WTC11 (cell line): ENCODE measurements around the gene CYB561D2. TPM values are rescaled to one million over a fixed set of nuclear protein-coding genes. Genes with fewer than 3 reads are reported as not detected.
A peak's percentile ranks its signal among the peaks of the same experiment; 100 is the strongest.

ENCODE experiments used
- ATAC-seq: fragments of 200-7000 bp; cut with Tn5 transposase; 2 replicates; pipeline ENCODE4 v1.10.0; 2021; ENCODE audit warnings: mild to moderate bottlenecking, moderate library complexity
- CTCF ChIA-PET: fragments of 300-600 bp; sonication (Branson Sonifier 250); formaldehyde crosslinking; loops from one replicate; lab custom pipeline; 2021; ENCODE audit warnings: antibody characterized with exemption; lab: Charles Lee
- POLR2A ChIA-PET: fragments of 350-600 bp; sonication (Branson Sonifier 250); formaldehyde crosslinking; loops from one replicate; lab custom pipeline; 2021; ENCODE audit warnings: antibody characterized with exemption; lab: Charles Lee
- DNase-seq: peaks from one replicate; pipeline ENCODE4 v3.0.0; 2021; ENCODE audit warnings: low spot score
- H3K27ac Mint-ChIP-seq: 2 replicates; pipeline ENCODE4 v1.8.0; 2021; ENCODE audit warnings: mixed read lengths
- H3K27me3 Mint-ChIP-seq: 2 replicates; pipeline ENCODE4 v1.8.0; 2021; ENCODE audit warnings: low read depth, mild to moderate bottlenecking, moderate library complexity, mixed read lengths
- H3K36me3 Mint-ChIP-seq: 2 replicates; pipeline ENCODE4 v1.8.0; 2021; ENCODE audit warnings: mixed read lengths
- H3K4me1 Mint-ChIP-seq: 2 replicates; pipeline ENCODE4 v1.8.0; 2022; ENCODE audit warnings: mixed read lengths
- H3K4me3 Mint-ChIP-seq: 2 replicates; pipeline ENCODE4 v1.8.0; 2021; ENCODE audit warnings: mild to moderate bottlenecking, moderate library complexity, mixed read lengths
- H3K9me3 Mint-ChIP-seq: 2 replicates; pipeline ENCODE4 v1.8.0; 2021; ENCODE audit warnings: mixed read lengths
- ELF4 ChIP-seq: sonication (generic); formaldehyde crosslinking; IDR thresholded peaks from 2 replicates; pipeline ENCODE4 v1.8.1; 2022; ENCODE audit warnings: low read depth, mild to moderate bottlenecking, moderate library complexity, missing genetic modification reagents
- FOXK1 ChIP-seq: sonication (generic); formaldehyde crosslinking; IDR thresholded peaks from 2 replicates; pipeline ENCODE4 v1.8.0; 2022; ENCODE audit warnings: mild to moderate bottlenecking, moderate library complexity, missing genetic modification reagents
- GABPB1 ChIP-seq: sonication (generic); formaldehyde crosslinking; IDR thresholded peaks from 2 replicates; pipeline ENCODE4 v1.8.1; 2023; ENCODE audit warnings: mild to moderate bottlenecking, missing genetic modification reagents
- GRHL2 ChIP-seq: fragments of 250-450 bp; sonication (Bioruptor Pico); IDR thresholded peaks from 2 replicates; pipeline ENCODE4 v1.8.0; 2022; ENCODE audit warnings: mild to moderate bottlenecking, moderate library complexity; ENCODE audit not compliant: insufficient replicate concordance, severe bottlenecking
- HMGA2 ChIP-seq: fragments of 250-450 bp; sonication (Bioruptor Pico); IDR thresholded peaks from 2 replicates; pipeline ENCODE4 v1.4.0; 2021; ENCODE audit warnings: mild to moderate bottlenecking, moderate library complexity
- JAZF1 ChIP-seq: fragments of 250-450 bp; sonication (Bioruptor Pico); IDR thresholded peaks from 2 replicates; pipeline ENCODE4 v1.9.0; 2021; ENCODE audit warnings: moderate library complexity, mild to moderate bottlenecking, inconsistent platforms
- JUN ChIP-seq: sonication (generic); formaldehyde crosslinking; IDR thresholded peaks from 2 replicates; pipeline ENCODE4 v1.8.0; 2023; ENCODE audit warnings: mild to moderate bottlenecking, missing genetic modification reagents
- NFATC4 ChIP-seq: fragments of 250-450 bp; sonication (Bioruptor Pico); IDR thresholded peaks from 2 replicates; pipeline ENCODE4 v1.9.0; 2021; ENCODE audit warnings: mild to moderate bottlenecking
- NFE2L1 ChIP-seq: sonication (generic); formaldehyde crosslinking; IDR thresholded peaks from 2 replicates; pipeline ENCODE4 v1.8.1; 2023; ENCODE audit warnings: missing genetic modification reagents
- NR3C1 ChIP-seq: sonication (generic); formaldehyde crosslinking; conservative IDR thresholded peaks from 2 replicates; pipeline ENCODE4 v1.8.1; 2023; ENCODE audit warnings: low read depth, mild to moderate bottlenecking, missing genetic modification reagents
- RORB ChIP-seq: fragments of 250-450 bp; sonication (Bioruptor Pico); IDR thresholded peaks from 2 replicates; pipeline ENCODE4 v1.9.0; 2021; ENCODE audit warnings: mild to moderate bottlenecking
- TCF7 ChIP-seq: sonication (generic); formaldehyde crosslinking; IDR thresholded peaks from 2 replicates; pipeline ENCODE4 v1.8.0; 2022; ENCODE audit warnings: mild to moderate bottlenecking, low read depth, missing genetic modification reagents, moderate library complexity
- TEAD1 ChIP-seq: sonication (generic); formaldehyde crosslinking; IDR thresholded peaks from 2 replicates; pipeline ENCODE4 v1.8.0; 2022; ENCODE audit warnings: mild to moderate bottlenecking, missing genetic modification reagents
- ZBTB43 ChIP-seq: sonication (generic); formaldehyde crosslinking; IDR thresholded peaks from 2 replicates; pipeline ENCODE4 v1.8.1; 2023; ENCODE audit warnings: mild to moderate bottlenecking, missing genetic modification reagents
- ZMAT4 ChIP-seq: fragments of 250-450 bp; sonication (Bioruptor Pico); IDR thresholded peaks from 2 replicates; pipeline ENCODE4 v1.9.0; 2021; ENCODE audit warnings: mild to moderate bottlenecking
- ZNF263 ChIP-seq: sonication (generic); formaldehyde crosslinking; IDR thresholded peaks from 2 replicates; pipeline ENCODE4 v1.8.1; 2022; ENCODE audit warnings: low read depth, mild to moderate bottlenecking, moderate library complexity, missing genetic modification reagents
- ZNF423 ChIP-seq: fragments of 250-450 bp; sonication (Bioruptor Pico); IDR thresholded peaks from 2 replicates; pipeline ENCODE4 v2.1.2; 2022; ENCODE audit warnings: mild to moderate bottlenecking, moderate library complexity
- total RNA-seq: library from RNA; stranded (reverse); gene quantifications from 3 replicates; pipeline ENCODE4 v1.2.3, GENCODE V29; 2021
- TF ChIP-seq, protein P1 (sequence below): sonication (generic); formaldehyde crosslinking; IDR thresholded peaks from 2 replicates; pipeline ENCODE4 v1.8.0; 2023; ENCODE audit warnings: missing genetic modification reagents
- TF ChIP-seq, protein P2 (sequence below): sonication (generic); formaldehyde crosslinking; IDR thresholded peaks from 2 replicates; pipeline ENCODE4 v1.8.0; 2022; ENCODE audit warnings: missing genetic modification reagents
- TF ChIP-seq, protein P3 (sequence below): sonication (generic); formaldehyde crosslinking; IDR thresholded peaks from 2 replicates; pipeline ENCODE4 v1.8.1; 2023; ENCODE audit warnings: mild to moderate bottlenecking, moderate library complexity, missing genetic modification reagents

Gene CYB561D2
- total RNA-seq, 1 experiment from 2014 or later = 9.8 TPM

GRCh38 chr3:50334339-50335075 is 16.2 kb upstream of the CYB561D2 start:
- no peak for TF ChIP-seq GRHL2 (CRISPR knock-in tag)
- no peak for TF ChIP-seq ZNF263 (CRISPR knock-in tag)
- no peak for TF ChIP-seq HMGA2 (CRISPR knock-in tag)
- Mint-ChIP-seq H3K9me3 (no peaks in the 10 kb centered on the region), H3K4me1 (peaks cover 24% of the 10 kb centered on the region), H3K36me3 (peaks cover 24% of the 10 kb centered on the region), H3K27me3 (peaks cover 16% of the 10 kb centered on the region), H3K4me3 (no peak overlapping the region), H3K27ac (0 out of 2 replicates have a peak overlapping the region, but pooled peaks have one; percentile 53)
- ChIA-PET CTCF (no interaction called here), POLR2A (no interaction called here)
- no peak for DNase-seq
- ATAC-seq = no peak

- Mint-ChIP-seq H3K9me3 (no peaks in the 10 kb centered on the region), H3K4me3 (peak overlapping the region; percentile 95), H3K36me3 (peaks cover 6% of the 10 kb centered on the region), H3K27me3 (peaks cover 36% of the 10 kb centered on the region), H3K4me1 (peaks cover 33% of the 10 kb centered on the region), H3K27ac (peak overlapping the region; percentile 86)
- DNase-seq = no peak
- no peak for ATAC-seq
- ChIA-PET POLR2A (interaction anchor here (0.9 to 2.4 kb wide), 13 partner anchors 8 to 275 kb away, joined by 3 to 21 read pairs (median 4); partner anchors contain the start of genes CISH, CYB561D2, HYAL2 and HYAL3), CTCF (interaction anchor here (0.6 to 2.7 kb wide), 33 partner anchors 8 to 280 kb away, joined by 3 to 71 read pairs (median 6); partner anchors contain the start of genes C3orf18, CISH, CYB561D2 and GNAI2)
- TF ChIP-seq TCF7 (CRISPR knock-in tag) = peak; percentile 42; the same call in 1 of the 2 replicates
- TF ChIP-seq ZNF423 (CRISPR knock-in tag) = no peak
Measured at GRCh38 chr3:50336452-50337174, 14.0 kb upstream of the CYB561D2 start.

GRCh38 chr3:50337175-50337861 is 13.3 kb upstream of the CYB561D2 start:
- Mint-ChIP-seq H3K27me3 (peaks cover 43% of the 10 kb centered on the region), H3K9me3 (no peaks in the 10 kb centered on the region), H3K4me1 (peaks cover 33% of the 10 kb centered on the region), H3K4me3 (peak overlapping the region; percentile 95), H3K36me3 (peaks cover under 1% of the 10 kb centered on the region), H3K27ac (peak overlapping the region; percentile 98)
- ATAC-seq = peak; percentile 91
- POLR2A ChIA-PET = interaction anchor here (0.6 to 2.4 kb wide), 16 partner anchors 8 to 274 kb away, joined by 3 to 21 read pairs (median 3); partner anchors contain the start of genes CISH, CYB561D2, HEMK1 and HYAL2
- peak; percentile 99 for DNase-seq
- CTCF ChIA-PET = interaction anchor here (0.6 to 2.7 kb wide), 34 partner anchors 9 to 279 kb away, joined by 3 to 71 read pairs (median 6); partner anchors contain the start of genes C3orf18, CISH, CYB561D2 and GNAI2
- TF ChIP-seq TEAD1 = peak; percentile 87; the same call in 1 of the 2 replicates
- no peak for TF ChIP-seq RORB (CRISPR knock-in tag)
- no peak for TF ChIP-seq NFATC4 (CRISPR knock-in tag)
- TF ChIP-seq, protein P1, sequence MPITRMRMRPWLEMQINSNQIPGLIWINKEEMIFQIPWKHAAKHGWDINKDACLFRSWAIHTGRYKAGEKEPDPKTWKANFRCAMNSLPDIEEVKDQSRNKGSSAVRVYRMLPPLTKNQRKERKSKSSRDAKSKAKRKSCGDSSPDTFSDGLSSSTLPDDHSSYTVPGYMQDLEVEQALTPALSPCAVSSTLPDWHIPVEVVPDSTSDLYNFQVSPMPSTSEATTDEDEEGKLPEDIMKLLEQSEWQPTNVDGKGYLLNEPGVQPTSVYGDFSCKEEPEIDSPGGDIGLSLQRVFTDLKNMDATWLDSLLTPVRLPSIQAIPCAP (CRISPR knock-in tag) = peak; percentile 58; the same call in 1 of the 2 replicates
- no peak for TF ChIP-seq JUN (CRISPR knock-in tag)
- peak; percentile 50; the same call in 1 of the 2 replicates for TF ChIP-seq GABPB1 (CRISPR knock-in tag)
- TF ChIP-seq, protein P2, sequence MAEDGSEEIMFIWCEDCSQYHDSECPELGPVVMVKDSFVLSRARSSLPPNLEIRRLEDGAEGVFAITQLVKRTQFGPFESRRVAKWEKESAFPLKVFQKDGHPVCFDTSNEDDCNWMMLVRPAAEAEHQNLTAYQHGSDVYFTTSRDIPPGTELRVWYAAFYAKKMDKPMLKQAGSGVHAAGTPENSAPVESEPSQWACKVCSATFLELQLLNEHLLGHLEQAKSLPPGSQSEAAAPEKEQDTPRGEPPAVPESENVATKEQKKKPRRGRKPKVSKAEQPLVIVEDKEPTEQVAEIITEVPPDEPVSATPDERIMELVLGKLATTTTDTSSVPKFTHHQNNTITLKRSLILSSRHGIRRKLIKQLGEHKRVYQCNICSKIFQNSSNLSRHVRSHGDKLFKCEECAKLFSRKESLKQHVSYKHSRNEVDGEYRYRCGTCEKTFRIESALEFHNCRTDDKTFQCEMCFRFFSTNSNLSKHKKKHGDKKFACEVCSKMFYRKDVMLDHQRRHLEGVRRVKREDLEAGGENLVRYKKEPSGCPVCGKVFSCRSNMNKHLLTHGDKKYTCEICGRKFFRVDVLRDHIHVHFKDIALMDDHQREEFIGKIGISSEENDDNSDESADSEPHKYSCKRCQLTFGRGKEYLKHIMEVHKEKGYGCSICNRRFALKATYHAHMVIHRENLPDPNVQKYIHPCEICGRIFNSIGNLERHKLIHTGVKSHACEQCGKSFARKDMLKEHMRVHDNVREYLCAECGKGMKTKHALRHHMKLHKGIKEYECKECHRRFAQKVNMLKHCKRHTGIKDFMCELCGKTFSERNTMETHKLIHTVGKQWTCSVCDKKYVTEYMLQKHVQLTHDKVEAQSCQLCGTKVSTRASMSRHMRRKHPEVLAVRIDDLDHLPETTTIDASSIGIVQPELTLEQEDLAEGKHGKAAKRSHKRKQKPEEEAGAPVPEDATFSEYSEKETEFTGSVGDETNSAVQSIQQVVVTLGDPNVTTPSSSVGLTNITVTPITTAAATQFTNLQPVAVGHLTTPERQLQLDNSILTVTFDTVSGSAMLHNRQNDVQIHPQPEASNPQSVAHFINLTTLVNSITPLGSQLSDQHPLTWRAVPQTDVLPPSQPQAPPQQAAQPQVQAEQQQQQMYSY (CRISPR knock-in tag) = 0 out of 2 replicates have a peak, but pooled peaks have one; percentile 4
- peak; percentile 86; the same call in 1 of the 2 replicates for TF ChIP-seq ZBTB43
- TF ChIP-seq NR3C1 = no peak
- TF ChIP-seq NFE2L1 (CRISPR knock-in tag) = no peak; the same call in none of the 2 replicates
- TF ChIP-seq ZMAT4 = no peak
- TF ChIP-seq, protein P3, sequence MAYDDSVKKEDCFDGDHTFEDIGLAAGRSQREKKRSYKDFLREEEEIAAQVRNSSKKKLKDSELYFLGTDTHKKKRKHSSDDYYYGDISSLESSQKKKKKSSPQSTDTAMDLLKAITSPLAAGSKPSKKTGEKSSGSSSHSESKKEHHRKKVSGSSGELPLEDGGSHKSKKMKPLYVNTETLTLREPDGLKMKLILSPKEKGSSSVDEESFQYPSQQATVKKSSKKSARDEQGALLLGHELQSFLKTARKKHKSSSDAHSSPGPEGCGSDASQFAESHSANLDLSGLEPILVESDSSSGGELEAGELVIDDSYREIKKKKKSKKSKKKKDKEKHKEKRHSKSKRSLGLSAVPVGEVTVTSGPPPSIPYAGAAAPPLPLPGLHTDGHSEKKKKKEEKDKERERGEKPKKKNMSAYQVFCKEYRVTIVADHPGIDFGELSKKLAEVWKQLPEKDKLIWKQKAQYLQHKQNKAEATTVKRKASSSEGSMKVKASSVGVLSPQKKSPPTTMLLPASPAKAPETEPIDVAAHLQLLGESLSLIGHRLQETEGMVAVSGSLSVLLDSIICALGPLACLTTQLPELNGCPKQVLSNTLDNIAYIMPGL = peak; percentile 42; the same call in 1 of the 2 replicates
- TF ChIP-seq ELF4 = no peak
- no peak for TF ChIP-seq FOXK1 (CRISPR knock-in tag)
- TF ChIP-seq JAZF1 (CRISPR knock-in tag) = no peak
- TF ChIP-seq HMGA2 (CRISPR knock-in tag) = no peak
